H9 (cell line): ENCODE measurements around the gene PRICKLE3. TPM values are rescaled to one million over a fixed set of nuclear protein-coding genes. Genes with fewer than 3 reads are reported as not detected.

ENCODE experiments used
- DNase-seq: peaks from one replicate; pipeline ENCODE4 v3.0.0-alpha.2; 2017
- H2AFZ ChIP-seq: one replicate; pipeline ENCODE4 v1.6.1; 2013; ENCODE audit warnings: mild to moderate bottlenecking, low read length, control low read depth, moderate library complexity
- H2AK5ac ChIP-seq: 2 replicates; pipeline ENCODE4 v1.6.1; 2013; ENCODE audit warnings: low read length, control low read depth, mixed read lengths; ENCODE audit not compliant: insufficient read length
- H2BK120ac ChIP-seq: one replicate; pipeline ENCODE4 v1.6.1; 2013; ENCODE audit warnings: low read depth, mild to moderate bottlenecking, low read length, control low read depth, inconsistent platforms; ENCODE audit not compliant: poor library complexity, severe bottlenecking
- H2BK12ac ChIP-seq: 2 replicates; pipeline ENCODE4 v1.6.1; 2013; ENCODE audit warnings: low read length, control low read depth, mixed read lengths, low read depth; ENCODE audit not compliant: insufficient read length
- H2BK15ac ChIP-seq: 2 replicates; pipeline ENCODE4 v1.6.1; 2013; ENCODE audit warnings: low read depth, low read length, control low read depth
- H2BK20ac ChIP-seq: one replicate; pipeline ENCODE4 v1.6.1; 2013; ENCODE audit warnings: low read depth, mild to moderate bottlenecking, low read length, control low read depth, inconsistent platforms; ENCODE audit not compliant: poor library complexity, severe bottlenecking
- H2BK5ac ChIP-seq: 2 replicates; pipeline ENCODE4 v1.6.1; 2013; ENCODE audit warnings: low read length, control low read depth, mixed read lengths; ENCODE audit not compliant: insufficient read length
- H3K14ac ChIP-seq: 2 replicates; pipeline ENCODE4 v1.6.1; 2013; ENCODE audit warnings: low read length, control low read depth; ENCODE audit not compliant: insufficient read depth
- H3K18ac ChIP-seq: 2 replicates; pipeline ENCODE4 v1.6.1; 2013; ENCODE audit warnings: low read depth, mild to moderate bottlenecking, mixed read lengths, low read length, control low read depth; ENCODE audit not compliant: insufficient read length
- H3K23ac ChIP-seq: 2 replicates; pipeline ENCODE4 v1.6.1; 2013; ENCODE audit warnings: low read length, control low read depth, mixed read lengths, low read depth; ENCODE audit not compliant: insufficient read length
- H3K23me2 ChIP-seq: 2 replicates; pipeline ENCODE4 v1.6.1; 2013; ENCODE audit warnings: low read depth, mild to moderate bottlenecking, mixed read lengths, low read length, control low read depth; ENCODE audit not compliant: insufficient read length, poor library complexity, severe bottlenecking
- H3K27ac ChIP-seq: 2 replicates; pipeline ENCODE4 v1.5.1; 2013; ENCODE audit warnings: low read length, control low read depth, mixed read lengths, low read depth; ENCODE audit not compliant: insufficient read length
- H3K27me3 ChIP-seq: 2 replicates; pipeline ENCODE4 v1.6.1; 2013; ENCODE audit warnings: low read length, control low read depth, inconsistent platforms; ENCODE audit not compliant: insufficient read depth
- H3K4ac ChIP-seq: 2 replicates; pipeline ENCODE4 v1.6.1; 2013; ENCODE audit warnings: low read depth, mild to moderate bottlenecking, control low read depth, inconsistent platforms, low read length, moderate library complexity
- H3K4me1 ChIP-seq: 2 replicates; pipeline ENCODE4 v1.6.1; 2013; ENCODE audit warnings: low read length, control low read depth, inconsistent platforms; ENCODE audit not compliant: insufficient read depth
- H3K4me2 ChIP-seq: 2 replicates; pipeline ENCODE4 v1.6.1; 2013; ENCODE audit warnings: low read length, control low read depth, mixed read lengths; ENCODE audit not compliant: insufficient read length, insufficient read depth
- H3K56ac ChIP-seq: 2 replicates; pipeline ENCODE4 v1.6.1; 2013; ENCODE audit warnings: low read depth, mild to moderate bottlenecking, mixed read lengths, low read length, control low read depth; ENCODE audit not compliant: insufficient read length
- H3K79me1 ChIP-seq: 2 replicates; pipeline ENCODE4 v1.6.1; 2013; ENCODE audit warnings: low read depth, mild to moderate bottlenecking, moderate library complexity, low read length, control low read depth, inconsistent platforms; ENCODE audit not compliant: insufficient read depth, poor library complexity, severe bottlenecking
- H3K79me2 ChIP-seq: 2 replicates; pipeline ENCODE4 v1.6.1; 2013; ENCODE audit warnings: low read length, control low read depth, inconsistent platforms; ENCODE audit not compliant: insufficient read depth
- H3K9ac ChIP-seq: 2 replicates; pipeline ENCODE4 v1.6.1; 2013; ENCODE audit warnings: low read length, control low read depth, mixed read lengths; ENCODE audit not compliant: insufficient read length; ENCODE audit errors: extremely low read depth
- H3K9me3 ChIP-seq: one replicate; pipeline ENCODE4 v1.6.1; 2013; ENCODE audit warnings: low read depth, low read length, inconsistent platforms; ENCODE audit not compliant: control insufficient read depth
- H3T11ph ChIP-seq: one replicate; pipeline ENCODE4 v1.6.1; 2013; ENCODE audit warnings: mild to moderate bottlenecking, low read length, control low read depth, inconsistent platforms
- H4K20me1 ChIP-seq: one replicate; pipeline ENCODE4 v1.6.1; 2013; ENCODE audit not compliant: control insufficient read depth, insufficient read length, insufficient read depth
- H4K5ac ChIP-seq: 2 replicates; pipeline ENCODE4 v1.6.1; 2013; ENCODE audit warnings: low read depth, mild to moderate bottlenecking, mixed read lengths, low read length, control low read depth; ENCODE audit not compliant: insufficient read length
- H4K8ac ChIP-seq: replicated peaks from 2 replicates; pipeline ENCODE4 v1.6.1; 2013; ENCODE audit warnings: low read length, control low read depth, mixed read lengths, low read depth; ENCODE audit not compliant: insufficient read length
- H4K91ac ChIP-seq: 2 replicates; pipeline ENCODE4 v1.6.1; 2013; ENCODE audit warnings: low read depth, mild to moderate bottlenecking, moderate library complexity, mixed read lengths, low read length, control low read depth; ENCODE audit not compliant: insufficient read length
- H3K27ac Mint-ChIP-seq, 3 experiments: 2 replicates in 2 of 3; 3 replicates in 1 of 3; pipeline ENCODE4 v1.8.0; 2020 to 2021; ENCODE audit warnings: mixed read lengths in 3 of 3, mild to moderate bottlenecking in 1 of 3, moderate library complexity in 1 of 3
- H3K27me3 Mint-ChIP-seq: 2 replicates; pipeline ENCODE4 v1.8.0; 2021; ENCODE audit warnings: low read depth, mild to moderate bottlenecking, moderate library complexity, mixed read lengths
- H3K36me3 Mint-ChIP-seq, 3 experiments: 2 replicates in 2 of 3; 3 replicates in 1 of 3; pipeline ENCODE4 v1.8.0; 2020 to 2021; ENCODE audit warnings: low read depth in 3 of 3, mixed read lengths in 3 of 3; ENCODE audit not compliant: insufficient read depth in 1 of 3
- H3K4me1 Mint-ChIP-seq, 2 experiments: 2 replicates each; pipeline ENCODE4 v1.8.0; 2020; ENCODE audit warnings: mixed read lengths in 2 of 2
- H3K4me3 Mint-ChIP-seq, 2 experiments: 2 replicates in 1 of 2; 3 replicates in 1 of 2; pipeline ENCODE4 v1.8.0; 2020 to 2021; ENCODE audit warnings: mild to moderate bottlenecking in 2 of 2, mixed read lengths in 2 of 2, moderate library complexity in 1 of 2
- H3K9me3 Mint-ChIP-seq, 2 experiments: 2 replicates in 1 of 2; 3 replicates in 1 of 2; pipeline ENCODE4 v1.8.0; 2020; ENCODE audit warnings: mild to moderate bottlenecking in 2 of 2, mixed read lengths in 2 of 2, moderate library complexity in 1 of 2
- WGBS: extraction: QIAGEN DNeasy Blood & Tissue Kit; methylation state at CpG from one replicate; pipeline ENCODE4 v1.1.7; 2013; ENCODE audit warnings: missing lambda C conversion rate, low lambda C conversion rate, mixed read lengths; ENCODE audit not compliant: insufficient read length; ENCODE audit errors: extremely low coverage; 5-methylcytosine and 5-hydroxymethylcytosine counted together
- total RNA-seq: library from RNA; stranded (reverse); gene quantifications from 2 replicates; pipeline ENCODE4 v1.2.1, GENCODE V29; 2021
- TF ChIP-seq, protein P1 (sequence below): fragments of 200-600 bp; sonication (generic); conservative IDR thresholded peaks from 3 replicates; pipeline ENCODE4 v1.8.0; 2021; ENCODE audit warnings: antibody characterized with exemption, mild to moderate bottlenecking

PRICKLE3 gene
- total RNA-seq, 1 experiment from 2014 or later, result 9.7 TPM

DNA sequence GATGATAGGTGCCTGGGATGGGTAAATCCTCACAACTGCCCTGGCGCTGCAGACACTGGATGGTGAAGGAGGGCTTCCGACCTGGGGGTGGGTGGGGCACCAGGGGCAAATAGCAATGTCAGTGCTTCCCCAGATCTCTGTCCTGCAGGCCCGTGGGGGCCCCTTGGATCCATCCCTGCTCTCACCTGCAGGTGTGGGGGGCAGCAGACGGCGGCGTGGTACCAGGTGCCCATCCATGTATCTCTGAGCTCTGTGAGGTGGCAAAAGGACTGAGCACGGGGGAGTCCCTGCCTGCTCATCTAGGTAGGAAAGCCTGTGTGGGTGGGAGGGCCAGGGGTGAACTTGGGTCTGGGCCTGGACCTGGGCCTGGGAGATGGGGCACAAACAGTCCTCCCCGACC, 20.4 kb upstream of the PRICKLE3 start:
- Histone ChIP-seq H2AFZ (no peak overlapping the region), H3K9me3 (peaks cover 22% of the 10 kb centered on the region), H4K5ac (no peak overlapping the region), H3K14ac (no peak overlapping the region), H3T11ph (no peak overlapping the region), H3K23ac (no peak overlapping the region), H3K27me3 (no peaks in the 10 kb centered on the region), H2BK12ac (no peak overlapping the region), H2BK15ac (no peak overlapping the region), H3K4me2 (no peak overlapping the region), H3K4ac (no peak overlapping the region), H3K56ac (no peak overlapping the region), H3K79me2 (no peaks in the 10 kb centered on the region), H3K4me1 (no peaks in the 10 kb centered on the region), H3K9ac (no peak overlapping the region), H2BK120ac (no peak overlapping the region), H2AK5ac (no peak overlapping the region), H4K91ac (no peak overlapping the region), H2BK20ac (no peak overlapping the region), H3K18ac (no peak overlapping the region), H4K8ac (no peak overlapping the region), H2BK5ac (no peak overlapping the region), H3K27ac (no peak overlapping the region), H3K23me2 (no peaks in the 10 kb centered on the region), H4K20me1 (no peaks in the 10 kb centered on the region), H3K79me1 (no peaks in the 10 kb centered on the region)
- Mint-ChIP-seq H3K9me3 (peaks cover 58 to 83% of the 10 kb centered on the region in 2 experiments), H3K4me1 (peaks cover 0 to 18% of the 10 kb centered on the region in 2 experiments; a peak in 2 of 4 replicates), H3K36me3 (peaks cover 0 to 6% (median 4%) of the 10 kb centered on the region in 3 experiments; a peak in 2 of 7 replicates), H3K27ac (no peak overlapping the region), H3K4me3 (no peak overlapping the region), H3K27me3 (peaks cover 4% of the 10 kb centered on the region)
- DNase-seq, result no peak
- WGBS, result no CpG with 5 or more reads among the region's 8 CpGs
- TF ChIP-seq, protein P1, sequence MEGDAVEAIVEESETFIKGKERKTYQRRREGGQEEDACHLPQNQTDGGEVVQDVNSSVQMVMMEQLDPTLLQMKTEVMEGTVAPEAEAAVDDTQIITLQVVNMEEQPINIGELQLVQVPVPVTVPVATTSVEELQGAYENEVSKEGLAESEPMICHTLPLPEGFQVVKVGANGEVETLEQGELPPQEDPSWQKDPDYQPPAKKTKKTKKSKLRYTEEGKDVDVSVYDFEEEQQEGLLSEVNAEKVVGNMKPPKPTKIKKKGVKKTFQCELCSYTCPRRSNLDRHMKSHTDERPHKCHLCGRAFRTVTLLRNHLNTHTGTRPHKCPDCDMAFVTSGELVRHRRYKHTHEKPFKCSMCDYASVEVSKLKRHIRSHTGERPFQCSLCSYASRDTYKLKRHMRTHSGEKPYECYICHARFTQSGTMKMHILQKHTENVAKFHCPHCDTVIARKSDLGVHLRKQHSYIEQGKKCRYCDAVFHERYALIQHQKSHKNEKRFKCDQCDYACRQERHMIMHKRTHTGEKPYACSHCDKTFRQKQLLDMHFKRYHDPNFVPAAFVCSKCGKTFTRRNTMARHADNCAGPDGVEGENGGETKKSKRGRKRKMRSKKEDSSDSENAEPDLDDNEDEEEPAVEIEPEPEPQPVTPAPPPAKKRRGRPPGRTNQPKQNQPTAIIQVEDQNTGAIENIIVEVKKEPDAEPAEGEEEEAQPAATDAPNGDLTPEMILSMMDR, result no peak
